ENCODE data around the gene TRMT6.

DNA sequence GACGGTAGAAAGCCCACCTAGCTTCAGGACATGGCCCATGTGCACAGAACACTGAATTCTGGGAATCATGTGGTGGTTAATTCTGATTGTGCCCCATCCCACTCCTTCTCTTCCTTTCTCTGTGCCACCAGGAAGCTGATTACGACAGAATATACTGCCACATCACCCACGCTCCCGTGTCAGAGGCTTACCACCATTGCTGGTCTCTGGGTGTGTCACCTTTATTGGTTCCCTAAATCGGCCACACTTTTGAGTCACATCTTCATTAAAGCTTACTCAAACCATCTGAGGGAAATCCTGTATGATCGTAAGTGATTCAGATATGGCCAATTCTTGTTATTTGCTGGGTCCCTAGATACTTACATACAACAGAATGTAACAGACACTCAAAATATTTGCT is 3.1 kb downstream of the TRMT6 start:
- TF ChIP-seq, protein P1, sequence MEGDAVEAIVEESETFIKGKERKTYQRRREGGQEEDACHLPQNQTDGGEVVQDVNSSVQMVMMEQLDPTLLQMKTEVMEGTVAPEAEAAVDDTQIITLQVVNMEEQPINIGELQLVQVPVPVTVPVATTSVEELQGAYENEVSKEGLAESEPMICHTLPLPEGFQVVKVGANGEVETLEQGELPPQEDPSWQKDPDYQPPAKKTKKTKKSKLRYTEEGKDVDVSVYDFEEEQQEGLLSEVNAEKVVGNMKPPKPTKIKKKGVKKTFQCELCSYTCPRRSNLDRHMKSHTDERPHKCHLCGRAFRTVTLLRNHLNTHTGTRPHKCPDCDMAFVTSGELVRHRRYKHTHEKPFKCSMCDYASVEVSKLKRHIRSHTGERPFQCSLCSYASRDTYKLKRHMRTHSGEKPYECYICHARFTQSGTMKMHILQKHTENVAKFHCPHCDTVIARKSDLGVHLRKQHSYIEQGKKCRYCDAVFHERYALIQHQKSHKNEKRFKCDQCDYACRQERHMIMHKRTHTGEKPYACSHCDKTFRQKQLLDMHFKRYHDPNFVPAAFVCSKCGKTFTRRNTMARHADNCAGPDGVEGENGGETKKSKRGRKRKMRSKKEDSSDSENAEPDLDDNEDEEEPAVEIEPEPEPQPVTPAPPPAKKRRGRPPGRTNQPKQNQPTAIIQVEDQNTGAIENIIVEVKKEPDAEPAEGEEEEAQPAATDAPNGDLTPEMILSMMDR (IDR thresholded peaks at IDR 0.05; ENCODE audit: low read depth, low read length, poor library complexity, severe bottlenecking): no peak
- TF ChIP-seq EZH2phosphoT487 (IDR thresholded peaks at IDR 0.05; ENCODE audit: borderline replicate concordance, low read length): no peak
